Astrocyte (in vitro differentiated cells and primary cell): Measurements from ENCODE around the gene AURKAIP1. TPM values are rescaled to one million over a fixed set of nuclear protein-coding genes. Genes with fewer than 3 reads are reported as not detected.

ENCODE experiments used
- DNase-seq: peaks from one replicate; pipeline ENCODE4 v3.0.0-alpha.2; 2010; ENCODE audit warnings: low read depth
- FAIRE-seq: peaks from 2 replicates; lab custom pipeline; 2011; peaks lifted over from hg19 to GRCh38; lab: Jason Lieb, UNC
- H2AFZ ChIP-seq: 2 replicates; pipeline ENCODE4 v1.6.0; 2012; ENCODE audit warnings: low read depth, low read length, inconsistent platforms
- H3K27ac ChIP-seq: 2 replicates; pipeline ENCODE4 v1.5.1; 2011; ENCODE audit warnings: low read depth, low read length, inconsistent platforms
- H3K27me3 ChIP-seq: 2 replicates; pipeline ENCODE4 v1.6.0; 2011; ENCODE audit warnings: low read length, inconsistent platforms; ENCODE audit not compliant: insufficient read depth
- H3K36me3 ChIP-seq: 2 replicates; pipeline ENCODE4 v1.5.1; 2011; ENCODE audit warnings: low read length, inconsistent platforms; ENCODE audit not compliant: insufficient read depth
- H3K4me1 ChIP-seq: 2 replicates; pipeline ENCODE4 v1.5.1; 2011; ENCODE audit warnings: low read length, inconsistent platforms; ENCODE audit not compliant: insufficient read depth
- H3K4me2 ChIP-seq: 2 replicates; pipeline ENCODE4 v1.6.0; 2012; ENCODE audit warnings: low read length, inconsistent platforms
- H3K4me3 ChIP-seq: 2 replicates; pipeline ENCODE4 v1.5.1; 2011; ENCODE audit warnings: low read depth, mild to moderate bottlenecking, low read length, inconsistent platforms; ENCODE audit not compliant: insufficient read depth
- H3K79me2 ChIP-seq: 2 replicates; pipeline ENCODE4 v1.6.0; 2012; ENCODE audit warnings: mild to moderate bottlenecking, low read length, inconsistent platforms; ENCODE audit not compliant: insufficient read depth
- H3K9ac ChIP-seq: 2 replicates; pipeline ENCODE4 v1.6.0; 2012; ENCODE audit warnings: mild to moderate bottlenecking, low read length, inconsistent platforms
- H3K9me3 ChIP-seq: 2 replicates; pipeline ENCODE4 v1.5.1; 2012; ENCODE audit warnings: low read depth, mild to moderate bottlenecking, low read length, inconsistent platforms; ENCODE audit not compliant: insufficient read depth
- H4K20me1 ChIP-seq: 2 replicates; pipeline ENCODE4 v1.6.0; 2012; ENCODE audit warnings: low read length, inconsistent platforms; ENCODE audit not compliant: insufficient read depth
- H3K27ac Mint-ChIP-seq: one replicate; pipeline ENCODE4 v1.8.0; 2021; ENCODE audit warnings: mild to moderate bottlenecking, mixed read lengths; ENCODE audit not compliant: unreplicated experiment
- H3K27me3 Mint-ChIP-seq: one replicate; pipeline ENCODE4 v1.8.0; 2021; ENCODE audit warnings: low read depth, mixed read lengths; ENCODE audit not compliant: unreplicated experiment
- H3K36me3 Mint-ChIP-seq: one replicate; pipeline ENCODE4 v1.8.0; 2021; ENCODE audit warnings: low read depth, mixed read lengths; ENCODE audit not compliant: unreplicated experiment
- H3K4me1 Mint-ChIP-seq: one replicate; pipeline ENCODE4 v1.8.0; 2021; ENCODE audit warnings: low read depth, mixed read lengths; ENCODE audit not compliant: unreplicated experiment
- H3K4me3 Mint-ChIP-seq: one replicate; pipeline ENCODE4 v1.8.0; 2021; ENCODE audit warnings: mild to moderate bottlenecking, moderate library complexity, mixed read lengths; ENCODE audit not compliant: unreplicated experiment
- H3K9me3 Mint-ChIP-seq: one replicate; pipeline ENCODE4 v1.8.0; 2021; ENCODE audit warnings: mild to moderate bottlenecking, mixed read lengths; ENCODE audit not compliant: unreplicated experiment
- EZH2 ChIP-seq: IDR thresholded peaks from 2 replicates; pipeline ENCODE4 v1.6.1; 2012; ENCODE audit warnings: mild to moderate bottlenecking, low read length, inconsistent platforms; ENCODE audit not compliant: insufficient read depth
- total RNA-seq: library from RNA; stranded (reverse); gene quantifications from 2 replicates; pipeline ENCODE4 v1.2.1, GENCODE V29; 2021
- TF ChIP-seq, protein P1 (sequence below): IDR thresholded peaks from 2 replicates; pipeline ENCODE4 v1.5.1; 2011; ENCODE audit warnings: low read depth, mild to moderate bottlenecking, inconsistent platforms, low read length, moderate library complexity; ENCODE audit not compliant: insufficient read depth

The AURKAIP1 gene
- total RNA-seq, 1 donor from 2014 or later, result 135 TPM

DNA sequence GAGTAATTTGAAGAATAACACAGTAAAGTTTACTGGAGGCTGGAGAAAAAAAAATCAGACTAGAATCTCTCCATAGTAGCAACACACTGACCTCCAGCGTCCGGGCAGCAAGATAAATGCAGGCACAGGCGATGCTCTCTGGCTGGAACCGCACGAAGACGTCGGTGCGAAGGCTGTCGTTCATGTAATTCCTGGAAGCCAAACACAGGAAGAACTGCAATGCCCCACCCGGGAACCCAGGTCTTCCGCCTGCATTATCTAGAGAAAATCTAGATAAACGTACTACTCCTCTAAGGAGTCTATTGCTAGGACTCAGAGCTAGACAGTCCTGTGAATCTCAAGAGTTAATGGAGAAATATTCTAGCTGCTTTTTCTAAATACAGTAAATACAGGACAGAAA lies 15.7 kb upstream of the AURKAIP1 start:
- H3K9me3 ChIP-seq, result no peaks in the 10 kb centered on the region
- Mint-ChIP-seq H3K27me3 (no peaks in the 10 kb centered on the region), H3K36me3 (peaks cover 27% of the 10 kb centered on the region), H3K4me3 (no peak overlapping the region), H3K9me3 (no peaks in the 10 kb centered on the region), H3K4me1 (peaks cover 6% of the 10 kb centered on the region), H3K27ac (no peak overlapping the region)
- no peaks in the 10 kb centered on the region for H3K4me1 ChIP-seq
- peaks cover 61% of the 10 kb centered on the region for H3K79me2 ChIP-seq
- FAIRE-seq (no peak), DNase-seq (no peak)
- H3K27me3 ChIP-seq, result no peaks in the 10 kb centered on the region
- H3K9ac ChIP-seq, result no peak overlapping the region
- TF ChIP-seq, protein P1, sequence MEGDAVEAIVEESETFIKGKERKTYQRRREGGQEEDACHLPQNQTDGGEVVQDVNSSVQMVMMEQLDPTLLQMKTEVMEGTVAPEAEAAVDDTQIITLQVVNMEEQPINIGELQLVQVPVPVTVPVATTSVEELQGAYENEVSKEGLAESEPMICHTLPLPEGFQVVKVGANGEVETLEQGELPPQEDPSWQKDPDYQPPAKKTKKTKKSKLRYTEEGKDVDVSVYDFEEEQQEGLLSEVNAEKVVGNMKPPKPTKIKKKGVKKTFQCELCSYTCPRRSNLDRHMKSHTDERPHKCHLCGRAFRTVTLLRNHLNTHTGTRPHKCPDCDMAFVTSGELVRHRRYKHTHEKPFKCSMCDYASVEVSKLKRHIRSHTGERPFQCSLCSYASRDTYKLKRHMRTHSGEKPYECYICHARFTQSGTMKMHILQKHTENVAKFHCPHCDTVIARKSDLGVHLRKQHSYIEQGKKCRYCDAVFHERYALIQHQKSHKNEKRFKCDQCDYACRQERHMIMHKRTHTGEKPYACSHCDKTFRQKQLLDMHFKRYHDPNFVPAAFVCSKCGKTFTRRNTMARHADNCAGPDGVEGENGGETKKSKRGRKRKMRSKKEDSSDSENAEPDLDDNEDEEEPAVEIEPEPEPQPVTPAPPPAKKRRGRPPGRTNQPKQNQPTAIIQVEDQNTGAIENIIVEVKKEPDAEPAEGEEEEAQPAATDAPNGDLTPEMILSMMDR, result no peak
- TF ChIP-seq EZH2, result no peak
- no peak overlapping the region for H2AFZ ChIP-seq
- peaks cover 71% of the 10 kb centered on the region for H4K20me1 ChIP-seq
- peaks cover 70% of the 10 kb centered on the region for H3K36me3 ChIP-seq
- H3K4me2 ChIP-seq, result no peak overlapping the region
- H3K4me3 ChIP-seq, result no peak overlapping the region
- no peak overlapping the region for H3K27ac ChIP-seq

GRCh38 chr1:1388078-1388472 lies 13.1 kb upstream of the AURKAIP1 start:
- DNase-seq, result no peak
- H3K27ac Mint-ChIP-seq, result no peak overlapping the region
- no peak for FAIRE-seq
- Histone ChIP-seq H3K79me2 (peaks cover 40% of the 10 kb centered on the region), H3K9ac (no peak overlapping the region), H2AFZ (no peak overlapping the region), H3K27ac (no peak overlapping the region), H3K9me3 (no peaks in the 10 kb centered on the region), H4K20me1 (peaks cover 53% of the 10 kb centered on the region), H3K27me3 (no peaks in the 10 kb centered on the region), H3K4me2 (no peak overlapping the region), H3K36me3 (peaks cover 57% of the 10 kb centered on the region), H3K4me1 (no peaks in the 10 kb centered on the region), H3K4me3 (no peak overlapping the region)
- TF ChIP-seq, protein P1, result no peak
- TF ChIP-seq EZH2, result no peak
- H3K4me3 Mint-ChIP-seq, result peak overlapping the region; percentile 40
- no peaks in the 10 kb centered on the region for H3K9me3 Mint-ChIP-seq
- H3K4me1 Mint-ChIP-seq, result no peaks in the 10 kb centered on the region
- no peaks in the 10 kb centered on the region for H3K27me3 Mint-ChIP-seq
- peaks cover 19% of the 10 kb centered on the region for H3K36me3 Mint-ChIP-seq
